ENCODE measurements around the gene LGSN. TPM values are rescaled to one million over a fixed set of nuclear protein-coding genes. Genes with fewer than 3 reads are reported as not detected.
"Not testable (repeated sequence)": the region's sequence is repeated elsewhere in the genome, so short reads cannot be mapped to it uniquely, and the experiment has no call there.

LGSN gene
- polyA plus RNA-seq, 2 of the 4 experiments (the other 2 are of a cell fraction) = 11.2 to 39.2 TPM

- H3K27ac ChIP-seq = no peak overlapping the region
- TF ChIP-seq SREBF2 (IDR thresholded peaks at IDR 0.05) = no peak
- no peak for TF ChIP-seq HOXB5 (CRISPR knock-in tag; IDR thresholded peaks at IDR 0.05)
- TF ChIP-seq CBX2 (IDR thresholded peaks at IDR 0.05; ENCODE audit: borderline replicate concordance, low read depth) = no peak
- TF ChIP-seq POLR2AphosphoS2 (conservative IDR thresholded peaks at IDR 0.05; ENCODE audit: low read length) = no peak
- no peak overlapping the region for H3K4me3 ChIP-seq
- H3K9me3 ChIP-seq = no peaks in the 10 kb centered on the region
- no peak for ATAC-seq
- H3K4me2 ChIP-seq = no peak overlapping the region
- ChIA-PET POLR2A (no interaction called here), CTCF (no interaction called here)
- no peaks in the 10 kb centered on the region for H3K4me1 ChIP-seq
- DNase-seq (ENCODE audit: low read depth in 1 of 2, low spot score in 1 of 2) = no peak
- no peak for FAIRE-seq
Measured at GRCh38 chr6:63246581-63246980, 73.2 kb downstream of the LGSN start.

GRCh38 chr6:63245909-63246308 lies 73.9 kb downstream of the LGSN start:
- no peaks in the 10 kb centered on the region for H3K9me3 ChIP-seq
- H3K4me2 ChIP-seq = no peak overlapping the region
- no peaks in the 10 kb centered on the region for H3K4me1 ChIP-seq
- whole genome bisulfite sequencing (ENCODE audit: missing lambda C conversion rate) = 27% methylated on average over 1 of the region's 1 CpG
- no peak overlapping the region for H3K4me3 ChIP-seq
- H3K27ac ChIP-seq = no peak overlapping the region
- peak in 1 of 2 experiments; percentile 16 for DNase-seq (ENCODE audit: low read depth in 1 of 2, low spot score in 1 of 2)
- ChIA-PET CTCF (no interaction called here), POLR2A (no interaction called here)
- no peak for FAIRE-seq
- no peak for TF ChIP-seq HEYL (CRISPR knock-in tag; IDR thresholded peaks at IDR 0.05)
- no peak for TF ChIP-seq KDM1A (IDR thresholded peaks at IDR 0.05; ENCODE audit: low read depth)
- TF ChIP-seq POLR2A (IDR thresholded peaks at IDR 0.05; ENCODE audit: low read length) = no peak
- TF ChIP-seq PHF8 (IDR thresholded peaks at IDR 0.05; ENCODE audit: borderline replicate concordance, low read depth) = no peak
- no peak for TF ChIP-seq MAFK (IDR thresholded peaks at IDR 0.05; ENCODE audit: partially characterized antibody)
- no peak for TF ChIP-seq NFE2L2 (conservative IDR thresholded peaks at IDR 0.05; ENCODE audit: low read length)
- TF ChIP-seq SREBF2 (IDR thresholded peaks at IDR 0.05) = no peak
- no peak for TF ChIP-seq ATOH8 (CRISPR knock-in tag; IDR thresholded peaks at IDR 0.05; ENCODE audit: low read depth)
- no peak for TF ChIP-seq CBX2 (IDR thresholded peaks at IDR 0.05; ENCODE audit: borderline replicate concordance, low read depth)
- TF ChIP-seq SMC3 (IDR thresholded peaks at IDR 0.05) = no peak
- ATAC-seq = peak in 1 of 2 experiments; percentile 87; a peak in 3 of 6 replicates

- 29% methylated on average over 2 of the region's 2 CpGs for WGBS (ENCODE audit: missing lambda C conversion rate)
- H3K4me1 ChIP-seq = no peaks in the 10 kb centered on the region
- DNase-seq (ENCODE audit: low read depth in 1 of 2, low spot score in 1 of 2) = no peak
Measured at GRCh38 chr6:63245420-63245819, 74.4 kb downstream of the LGSN start.

GRCh38 chr6:63236398-63236817 lies 83.4 kb downstream of the LGSN start:
- ChIA-PET POLR2A (no interaction called here), CTCF (no interaction called here)
- H3K9me3 ChIP-seq = no peaks in the 10 kb centered on the region
- H3K4me2 ChIP-seq = no peak overlapping the region
- no peaks in the 10 kb centered on the region for H3K4me1 ChIP-seq
- DNase-seq (ENCODE audit: low read depth in 1 of 2, low spot score in 1 of 2) (no peak), FAIRE-seq (no peak), ATAC-seq (no peak)
- H3K27ac ChIP-seq = no peak overlapping the region
- TF ChIP-seq HEYL (CRISPR knock-in tag; IDR thresholded peaks at IDR 0.05) (no peak), ZFP36 (IDR thresholded peaks at IDR 0.05; ENCODE audit: borderline replicate concordance, partially characterized antibody) (no peak), RARB (CRISPR knock-in tag; IDR thresholded peaks at IDR 0.05) (no peak), CEBPB (IDR thresholded peaks at IDR 0.05) (no peak), EHF (CRISPR knock-in tag; IDR thresholded peaks at IDR 0.05) (no peak), CHD4 (IDR thresholded peaks at IDR 0.05; ENCODE audit: borderline replicate concordance) (no peak), MAZ (IDR thresholded peaks at IDR 0.05; ENCODE audit: borderline replicate concordance, low read depth, low read length) (no peak), HES2 (IDR thresholded peaks at IDR 0.05) (no peak), POLR2AphosphoS2 (conservative IDR thresholded peaks at IDR 0.05; ENCODE audit: low read length) (no peak), RFX5 (IDR thresholded peaks at IDR 0.05) (no peak), TP53 (CRISPR knock-in tag; IDR thresholded peaks at IDR 0.05) (no peak), RCOR1 (IDR thresholded peaks at IDR 0.05; ENCODE audit: low read depth, low read length) (no peak), CHD2 (IDR thresholded peaks at IDR 0.05; ENCODE audit: low read length, partially characterized antibody) (no peak), KDM5A (IDR thresholded peaks at IDR 0.05) (no peak), TFCP2L1 (CRISPR knock-in tag; IDR thresholded peaks at IDR 0.05) (no peak), BHLHE40 (IDR thresholded peaks at IDR 0.05; ENCODE audit: low read depth, low read length) (no peak), FOSB (CRISPR knock-in tag; IDR thresholded peaks at IDR 0.05) (no peak)
- 29% methylated on average over 3 of the region's 3 CpGs for WGBS (ENCODE audit: missing lambda C conversion rate)
- H3K4me3 ChIP-seq = no peak overlapping the region

More at GRCh38 chr6:63245420-63245819, 74.4 kb downstream of the LGSN start:
- Histone ChIP-seq H3K27ac (no peak overlapping the region), H3K4me2 (no peak overlapping the region), H3K4me3 (no peak overlapping the region), H3K9me3 (no peaks in the 10 kb centered on the region)
- CTCF ChIA-PET = no interaction called here
- FAIRE-seq = no peak
- ATAC-seq = no peak
- POLR2A ChIA-PET = no interaction called here
- no peak for TF ChIP-seq ZNF302 (CRISPR knock-in tag; IDR thresholded peaks at IDR 0.05)

DNA sequence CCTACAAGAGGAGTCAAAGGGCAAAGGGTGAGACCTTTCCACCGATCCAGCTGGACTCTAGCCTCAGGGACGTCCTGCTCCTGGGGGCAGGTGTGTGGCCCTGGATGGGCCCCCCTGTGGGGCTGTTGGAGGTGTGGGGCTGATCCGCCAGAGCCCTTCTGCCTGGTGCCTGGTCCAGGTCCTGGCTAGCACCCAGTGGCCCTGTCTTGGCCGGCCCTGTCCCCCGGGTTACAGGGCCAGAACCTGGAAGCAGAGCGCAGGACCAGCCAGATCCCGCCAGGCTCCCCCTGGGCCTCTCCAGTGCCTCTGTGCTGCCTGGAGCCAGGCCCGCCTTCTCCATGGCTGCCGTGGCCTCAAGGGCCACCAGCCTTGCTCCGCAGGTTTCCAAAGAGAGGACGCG lies 89.3 kb downstream of the LGSN start:
- ATAC-seq; POLR2A ChIA-PET; H3K4me3 ChIP-seq; H3K27ac ChIP-seq; FAIRE-seq; H3K9me3 ChIP-seq; H3K4me2 ChIP-seq; CTCF ChIA-PET; DNase-seq (ENCODE audit: low read depth in 1 of 2, low spot score in 1 of 2); H3K4me1 ChIP-seq: not testable (repeated sequence)
- WGBS (ENCODE audit: missing lambda C conversion rate) = 61% methylated on average over 7 of the region's 12 CpGs

- DNase-seq (ENCODE audit: low read depth in 1 of 2, low spot score in 1 of 2); CTCF ChIA-PET; POLR2A ChIA-PET; H3K9me3 ChIP-seq; H3K4me2 ChIP-seq; FAIRE-seq; ATAC-seq; H3K27ac ChIP-seq; H3K4me3 ChIP-seq; H3K4me1 ChIP-seq: not testable (repeated sequence)
- WGBS (ENCODE audit: missing lambda C conversion rate) = 53% methylated on average over 10 of the region's 13 CpGs
Measured at GRCh38 chr6:63230027-63230426, 89.8 kb downstream of the LGSN start.
